IMR-90 (cell line): ENCODE measurements around the gene CAMK2D.

Source experiments
- CTCF ChIP-seq: conservative IDR thresholded peaks from 2 replicates; pipeline ENCODE4 v1.5.1; 2012; ENCODE audit warnings: mild to moderate bottlenecking, low read depth, low read length, improper control_type of control experiment
- POLR2A ChIP-seq: IDR thresholded peaks from 2 replicates; pipeline ENCODE4 v1.6.1; 2012; ENCODE audit warnings: mild to moderate bottlenecking, low read depth, low read length
- RAD21 ChIP-seq: IDR thresholded peaks from 2 replicates; pipeline ENCODE4 v1.6.1; 2012; ENCODE audit warnings: low read length, improper control_type of control experiment
- RCOR1 ChIP-seq: IDR thresholded peaks from 2 replicates; pipeline ENCODE4 v1.6.1; 2012; ENCODE audit warnings: mild to moderate bottlenecking, low read length, improper control_type of control experiment; ENCODE audit not compliant: insufficient replicate concordance

DNA sequence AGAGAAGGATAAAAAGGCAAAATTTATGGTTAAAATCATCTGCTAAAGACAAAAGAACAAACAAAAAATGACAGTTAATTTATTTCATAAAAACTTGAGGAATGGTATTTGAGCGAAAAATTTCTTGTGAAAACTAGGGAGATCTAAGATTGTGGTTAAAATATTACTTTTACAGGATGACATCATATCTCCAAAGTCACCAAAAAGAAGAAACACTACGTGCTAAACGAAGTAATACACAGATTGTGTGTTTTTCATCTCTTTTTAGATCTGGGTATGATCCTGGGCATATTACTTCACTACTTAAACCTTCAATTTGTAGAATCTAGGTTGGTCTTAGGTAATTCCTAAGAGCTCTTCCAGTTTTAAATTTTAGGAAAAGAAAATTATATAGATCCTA is 107.7 kb downstream of the CAMK2D start:
- no peak for TF ChIP-seq POLR2A
- TF ChIP-seq RCOR1 = no peak
- TF ChIP-seq RAD21 = no peak
- TF ChIP-seq CTCF = no peak
